NCI-H1092 treated with DMSO at 0.1 percent for 48 hours (cell line): ENCODE results near the gene INSM1.

Experiments
- DNase-seq: peaks from one replicate; lab custom pipeline; 2025; lab: John Stamatoyannopoulos, UW

Gene INSM1

DNA sequence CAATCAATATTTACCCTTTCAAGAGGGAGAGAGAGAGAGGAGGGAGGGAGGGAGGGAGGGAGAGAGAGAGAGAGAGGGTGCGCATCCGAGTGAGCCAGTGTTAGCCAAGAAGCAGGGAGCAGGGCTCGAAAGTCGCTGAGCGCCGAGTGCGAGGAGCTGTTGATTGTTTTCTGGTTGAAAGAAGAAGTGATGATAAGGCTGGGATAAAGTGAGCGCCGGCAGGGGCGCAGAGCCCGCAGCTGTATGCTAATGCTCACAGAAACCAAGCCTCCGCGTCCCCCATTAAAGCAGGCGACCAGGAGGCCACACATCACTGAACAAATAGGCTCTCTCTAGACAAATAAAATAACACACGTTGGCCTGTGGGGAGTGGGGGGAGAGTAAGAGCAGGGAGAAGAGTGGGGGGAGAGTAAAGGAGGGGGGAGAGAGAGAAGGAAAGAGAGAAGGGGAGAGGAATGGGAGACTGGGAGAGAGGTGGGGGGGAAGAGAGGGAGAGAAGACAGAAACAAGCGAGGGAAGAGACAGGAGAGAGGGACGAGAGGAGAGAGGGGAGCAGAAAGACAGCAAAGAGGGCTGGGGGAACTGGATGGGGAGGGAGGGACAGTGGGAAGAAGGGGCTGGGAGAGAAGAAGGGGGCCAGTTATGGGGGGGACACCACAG lies 5.0 kb upstream of the INSM1 start:
- DNase-seq, result peak; percentile 98

DNA sequence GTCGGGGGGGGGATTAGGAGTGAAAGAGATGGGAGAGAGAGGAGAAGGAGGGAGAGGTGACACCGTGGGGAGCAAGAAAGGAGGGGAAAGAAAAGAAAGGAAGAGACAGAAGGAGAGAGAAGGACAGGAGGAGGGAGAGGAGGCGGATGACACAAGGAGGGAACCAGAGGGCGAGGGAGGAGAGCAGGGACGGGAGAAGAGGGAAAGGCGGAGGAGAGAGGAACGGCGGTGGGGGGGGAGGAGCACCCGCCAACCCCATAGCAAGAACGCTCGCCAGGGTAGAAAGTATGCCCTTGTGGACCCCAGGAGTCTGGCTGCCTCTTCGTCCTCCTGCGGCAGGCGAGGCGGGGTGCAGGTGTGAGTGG lies 4.5 kb upstream of the INSM1 start:
- peak; percentile 85 for DNase-seq

DNA sequence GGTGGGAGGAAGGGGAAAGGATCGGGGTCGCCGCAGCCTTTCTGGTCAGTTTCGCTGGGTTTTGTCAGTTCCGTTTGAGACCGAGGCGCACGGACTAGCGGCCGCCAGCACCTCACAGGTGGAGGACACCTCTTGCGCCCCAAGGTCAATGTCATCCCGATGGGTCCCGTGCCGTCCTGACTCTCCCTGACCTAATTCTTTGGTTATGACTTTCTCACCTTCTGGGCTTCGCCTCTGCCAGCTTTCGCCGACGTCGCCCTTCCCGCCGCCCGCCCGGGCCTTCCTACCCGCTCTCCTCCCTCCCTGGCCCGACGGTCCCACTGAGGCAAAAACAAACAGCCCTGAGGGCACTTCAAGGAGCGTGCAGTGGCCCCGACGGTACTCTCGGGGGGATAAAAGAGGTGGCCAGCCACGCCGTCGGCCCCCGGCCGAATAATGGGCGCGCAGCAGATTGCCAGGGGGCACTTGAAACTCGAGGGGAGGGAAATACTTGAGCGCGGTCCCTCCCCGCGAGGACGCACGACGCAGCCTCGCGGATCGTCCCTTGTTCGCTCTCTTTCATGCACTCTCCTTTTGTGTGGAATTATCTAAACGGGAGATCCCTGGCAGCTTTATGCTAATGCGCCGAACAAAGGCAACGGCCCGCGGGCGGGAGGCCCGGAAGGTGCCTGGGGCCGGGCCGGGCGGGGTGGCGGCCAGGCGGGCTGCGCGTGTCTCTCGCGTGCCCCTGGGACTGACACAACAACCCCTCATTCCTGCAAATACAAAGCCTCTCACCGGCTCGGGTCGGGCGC lies 3.9 kb upstream of the INSM1 start:
- peak; percentile 94 for DNase-seq

DNA sequence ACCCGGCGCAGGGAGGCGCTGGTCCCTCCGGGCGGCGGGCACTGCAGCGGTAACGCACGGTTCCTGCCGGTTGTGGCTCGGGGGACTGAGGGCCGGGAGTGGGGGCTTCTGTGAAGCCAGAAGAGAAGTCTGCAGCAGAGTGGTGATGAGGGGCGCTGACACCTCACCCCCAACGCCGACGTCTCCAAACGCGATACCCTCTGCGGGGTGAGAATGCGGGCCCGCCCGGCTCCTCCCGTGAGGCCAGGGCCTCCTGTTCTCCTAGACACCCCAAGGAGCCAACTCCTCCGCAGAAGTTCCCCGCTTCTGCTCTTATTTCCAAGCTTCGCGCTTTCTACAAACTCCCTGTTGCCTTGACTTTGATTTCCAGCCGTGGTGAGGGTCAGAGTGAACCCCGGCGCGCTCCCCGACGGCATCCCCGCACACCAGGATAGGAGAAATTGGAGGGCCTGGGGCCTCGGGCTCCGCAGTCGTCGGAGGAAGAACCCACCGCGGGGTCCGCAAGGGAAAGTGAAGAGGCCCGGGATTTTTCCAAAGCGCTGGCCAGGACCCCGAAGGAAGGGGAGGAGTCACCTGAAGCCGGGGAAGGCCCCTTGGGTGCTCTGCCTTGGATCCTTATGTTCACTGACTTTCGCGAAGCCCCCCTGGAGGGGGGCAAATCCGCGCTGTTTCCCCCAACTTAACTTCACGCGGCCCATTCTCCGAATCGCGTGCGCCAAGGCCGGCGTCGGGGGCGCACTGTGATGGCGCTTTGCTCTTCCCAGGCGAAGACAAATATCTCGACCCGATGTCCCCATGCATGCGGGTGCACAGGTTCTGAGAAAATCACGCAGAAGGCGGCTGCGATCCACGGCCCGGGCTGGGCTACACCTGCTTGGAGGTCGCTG lies 3.1 kb upstream of the INSM1 start:
- peak; percentile 62 for DNase-seq

DNA sequence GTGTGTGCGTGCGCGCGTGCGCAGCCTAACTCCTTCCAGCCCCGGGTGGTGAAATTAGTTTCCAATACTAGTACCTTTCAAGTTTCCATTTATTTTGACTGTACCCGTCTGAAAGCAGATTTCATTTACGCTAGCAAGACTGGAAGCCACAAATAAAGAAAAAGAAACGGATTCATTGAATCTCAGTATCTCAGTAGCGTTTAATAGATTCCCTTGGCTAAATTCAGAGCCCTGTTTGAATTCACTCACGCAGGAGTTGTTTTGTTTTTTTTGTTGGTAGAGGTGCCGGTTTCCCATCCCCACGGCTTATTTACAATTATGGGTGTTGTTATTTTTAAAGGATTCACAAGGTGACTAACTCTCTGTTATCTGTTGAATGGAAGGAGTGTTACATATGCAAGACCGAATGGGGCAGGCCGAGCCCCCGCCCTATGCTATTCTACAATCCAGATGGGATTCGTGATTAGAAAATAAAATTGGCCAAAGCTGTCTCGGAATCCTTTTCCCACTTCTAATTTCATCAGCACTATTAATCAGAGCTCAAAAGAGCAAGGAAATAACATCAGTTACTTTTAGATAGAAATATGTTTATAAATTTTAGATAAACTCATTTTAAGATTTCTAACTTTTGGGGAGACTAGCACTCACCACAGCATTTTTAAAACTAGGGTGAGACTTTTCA lies 2.3 kb upstream of the INSM1 start:
- peak; percentile 74 for DNase-seq

DNA sequence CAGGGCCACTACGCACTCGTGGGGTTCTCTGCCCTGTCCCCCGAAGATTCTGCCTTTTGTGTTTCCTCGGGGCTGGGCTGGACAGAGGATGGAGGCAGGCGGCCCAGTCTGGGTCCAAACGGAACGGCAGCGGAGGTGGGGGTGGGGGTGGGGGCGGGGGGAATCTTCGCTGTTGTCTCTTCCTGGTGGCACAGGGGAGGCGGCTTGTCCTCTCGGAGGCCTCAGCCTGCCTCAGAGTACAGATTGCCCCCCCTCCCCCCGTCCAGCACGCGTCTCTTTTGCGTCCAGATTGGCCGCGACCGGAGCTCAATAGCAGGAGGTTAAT lies 1.4 kb upstream of the INSM1 start:
- peak; percentile 80 for DNase-seq

DNA sequence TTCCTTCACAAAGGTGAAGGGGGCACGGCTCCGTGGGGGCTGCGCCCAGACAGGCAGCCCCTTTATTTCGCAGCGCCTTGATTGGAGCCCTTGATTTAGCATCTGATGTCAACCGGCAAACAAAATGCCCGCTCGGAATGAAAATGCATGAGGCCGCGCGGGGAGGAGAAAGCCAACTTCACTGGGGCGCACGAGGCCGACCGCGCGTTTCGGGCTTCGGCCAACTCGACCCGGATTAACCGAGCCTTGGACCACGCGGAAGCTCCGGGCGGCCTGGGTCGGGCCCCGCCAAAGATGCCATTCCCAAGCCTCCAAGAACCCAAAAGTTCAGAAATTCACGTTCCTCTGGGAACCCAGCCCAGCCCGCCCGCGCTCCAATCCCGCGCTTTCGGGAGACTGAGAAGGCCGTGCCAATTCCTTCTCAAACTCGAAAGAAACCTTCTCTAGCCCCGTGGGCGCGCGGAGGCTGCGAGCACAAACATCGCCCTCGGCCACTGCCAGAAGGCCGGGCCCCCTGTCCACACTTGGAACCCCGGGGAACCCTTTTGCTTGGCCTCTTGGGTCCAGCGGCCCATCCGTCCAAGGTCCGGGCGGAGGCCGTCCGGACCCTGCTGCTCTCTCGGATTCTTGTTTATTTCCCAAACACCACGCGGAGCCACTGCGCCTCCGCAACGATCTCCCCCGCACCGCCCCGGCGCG lies 879 bp upstream of the INSM1 start:
- no peak for DNase-seq

DNA sequence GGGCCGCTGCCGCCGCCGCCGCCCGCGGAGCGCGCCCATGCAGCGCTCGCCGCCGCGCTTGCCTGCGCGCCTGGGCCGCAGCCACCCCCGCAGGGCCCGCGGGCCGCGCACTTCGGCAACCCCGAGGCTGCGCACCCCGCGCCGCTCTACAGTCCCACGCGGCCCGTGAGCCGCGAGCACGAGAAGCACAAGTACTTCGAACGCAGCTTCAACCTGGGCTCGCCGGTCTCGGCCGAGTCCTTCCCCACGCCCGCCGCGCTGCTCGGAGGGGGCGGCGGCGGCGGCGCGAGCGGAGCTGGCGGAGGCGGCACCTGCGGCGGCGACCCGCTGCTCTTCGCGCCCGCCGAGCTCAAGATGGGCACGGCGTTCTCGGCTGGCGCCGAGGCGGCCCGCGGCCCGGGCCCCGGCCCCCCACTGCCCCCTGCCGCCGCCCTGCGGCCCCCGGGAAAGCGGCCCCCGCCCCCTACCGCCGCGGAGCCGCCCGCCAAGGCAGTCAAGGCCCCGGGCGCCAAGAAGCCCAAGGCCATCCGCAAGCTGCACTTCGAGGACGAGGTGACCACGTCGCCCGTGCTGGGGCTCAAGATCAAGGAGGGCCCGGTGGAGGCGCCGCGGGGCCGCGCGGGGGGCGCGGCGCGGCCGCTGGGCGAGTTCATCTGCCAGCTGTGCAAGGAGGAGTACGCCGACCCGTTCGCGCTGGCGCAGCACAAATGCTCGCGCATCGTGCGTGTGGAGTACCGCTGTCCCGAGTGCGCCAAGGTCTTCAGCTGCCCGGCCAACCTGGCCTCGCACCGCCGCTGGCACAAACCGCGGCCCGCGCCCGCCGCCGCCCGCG lies 730 bp downstream of the INSM1 start:
- DNase-seq, result peak; percentile 26

DNA sequence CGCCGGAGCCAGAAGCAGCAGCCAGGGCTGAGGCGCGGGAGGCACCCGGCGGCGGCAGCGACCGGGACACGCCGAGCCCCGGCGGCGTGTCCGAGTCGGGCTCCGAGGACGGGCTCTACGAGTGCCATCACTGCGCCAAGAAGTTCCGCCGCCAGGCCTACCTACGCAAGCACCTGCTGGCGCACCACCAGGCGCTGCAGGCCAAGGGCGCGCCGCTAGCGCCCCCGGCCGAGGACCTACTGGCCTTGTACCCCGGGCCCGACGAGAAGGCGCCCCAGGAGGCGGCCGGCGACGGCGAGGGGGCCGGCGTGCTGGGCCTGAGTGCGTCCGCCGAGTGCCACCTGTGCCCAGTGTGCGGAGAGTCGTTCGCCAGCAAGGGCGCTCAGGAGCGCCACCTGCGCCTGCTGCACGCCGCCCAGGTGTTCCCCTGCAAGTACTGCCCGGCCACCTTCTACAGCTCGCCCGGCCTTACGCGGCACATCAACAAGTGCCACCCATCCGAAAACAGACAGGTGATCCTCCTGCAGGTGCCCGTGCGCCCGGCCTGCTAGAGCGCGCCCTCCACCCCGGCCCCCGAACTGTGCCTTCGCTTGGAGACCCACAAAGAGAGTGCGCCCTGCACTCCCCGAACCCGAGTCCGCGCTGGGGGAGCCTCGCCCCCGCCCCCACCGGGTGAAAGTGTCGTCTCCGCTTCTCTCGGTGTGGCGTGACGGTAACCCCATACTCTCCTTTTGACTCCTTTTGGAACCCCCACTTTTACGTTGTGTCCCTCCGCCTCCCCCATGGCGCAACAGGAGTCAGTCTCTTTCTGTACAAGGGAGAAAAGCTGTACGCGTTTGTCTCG lies 1.6 kb downstream of the INSM1 start:
- DNase-seq, result peak; percentile 39

DNA sequence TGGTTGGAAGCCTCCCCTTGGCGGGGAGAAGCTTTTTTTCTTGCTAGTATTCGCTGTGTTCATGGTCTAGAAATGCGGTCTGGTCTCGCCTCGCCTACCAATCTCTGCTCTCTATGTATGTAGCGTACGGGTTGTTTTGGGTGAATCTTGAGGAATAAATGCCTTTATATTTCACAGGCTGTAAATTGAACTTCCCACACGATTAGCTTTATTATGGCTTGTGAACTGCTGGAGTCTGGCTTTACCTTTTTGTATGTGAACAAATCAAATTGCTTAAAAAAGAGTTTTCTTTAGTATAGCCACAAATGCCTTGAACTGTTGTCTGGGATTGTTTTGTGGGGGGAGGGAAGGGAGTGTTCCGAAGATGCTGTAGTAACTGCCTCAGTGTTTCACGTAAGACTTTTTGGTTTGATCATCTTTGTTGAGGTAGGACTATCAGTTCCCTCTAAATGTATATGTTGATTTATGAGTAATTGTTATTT lies 2.2 kb downstream of the INSM1 start:
- peak; percentile 39 for DNase-seq

DNA sequence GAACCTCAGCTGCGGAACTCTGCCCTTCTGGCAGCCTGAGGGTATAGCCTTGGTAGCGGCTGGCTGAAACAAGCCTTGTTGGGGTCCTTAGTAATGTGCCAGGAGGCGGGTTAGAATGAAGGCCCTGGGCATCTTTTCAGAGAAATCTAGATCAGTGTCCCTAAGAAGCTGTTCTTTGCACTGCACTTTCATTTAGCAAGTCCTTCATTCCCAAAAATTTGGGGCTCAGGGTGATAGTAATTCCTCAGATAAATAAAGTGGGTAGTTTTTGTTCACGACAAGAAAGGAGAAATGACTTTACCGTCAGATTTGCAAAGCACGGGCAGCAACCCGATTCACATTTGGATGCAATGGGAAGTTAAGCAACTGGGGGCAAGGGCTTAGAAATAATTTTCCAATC lies 3.2 kb downstream of the INSM1 start:
- DNase-seq, result peak; percentile 12

DNA sequence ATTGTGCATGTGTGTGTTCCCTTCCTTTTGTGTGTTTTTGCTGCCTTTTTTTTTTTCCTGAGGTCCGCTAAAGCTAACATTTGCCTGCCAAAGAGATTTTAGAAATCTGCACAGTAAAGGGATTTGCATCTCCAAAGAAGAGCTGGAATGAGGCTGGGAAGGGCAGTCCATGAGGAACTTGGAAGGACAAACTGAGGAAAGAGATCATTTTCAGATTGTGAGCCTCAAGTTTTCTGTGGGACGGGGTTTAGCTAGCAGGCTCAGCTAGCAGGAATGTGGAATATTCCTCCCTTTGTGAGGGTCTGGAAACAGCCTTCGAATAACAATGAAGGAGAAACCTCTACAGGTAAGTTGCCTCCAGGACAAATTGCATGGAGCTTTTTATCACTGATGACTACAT lies 3.8 kb downstream of the INSM1 start:
- DNase-seq, result no peak

DNA sequence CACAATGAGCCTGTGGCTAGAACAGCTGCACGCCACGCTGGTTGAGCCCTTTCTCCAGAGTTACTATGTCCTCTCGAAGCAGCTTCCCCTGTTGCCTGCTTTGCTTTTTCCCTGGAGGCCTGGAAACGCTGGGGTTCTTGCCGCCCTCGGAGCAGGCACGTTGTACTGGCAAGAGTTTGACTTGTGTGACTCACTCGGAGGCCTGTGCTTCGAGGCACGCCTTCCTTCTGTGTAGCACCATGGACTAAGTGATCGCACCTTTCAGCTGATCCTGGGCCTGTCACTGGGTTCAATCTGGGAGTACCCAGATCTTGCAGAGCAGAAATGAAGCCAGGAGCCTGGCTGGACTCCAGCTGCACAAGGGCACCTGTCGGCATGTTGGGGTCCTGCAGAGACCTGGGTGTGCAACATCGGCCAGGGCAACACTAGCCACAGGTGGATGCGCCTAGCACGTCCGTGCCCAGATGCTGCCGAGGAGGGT lies 5.2 kb downstream of the INSM1 start:
- peak; percentile 59 for DNase-seq

DNA sequence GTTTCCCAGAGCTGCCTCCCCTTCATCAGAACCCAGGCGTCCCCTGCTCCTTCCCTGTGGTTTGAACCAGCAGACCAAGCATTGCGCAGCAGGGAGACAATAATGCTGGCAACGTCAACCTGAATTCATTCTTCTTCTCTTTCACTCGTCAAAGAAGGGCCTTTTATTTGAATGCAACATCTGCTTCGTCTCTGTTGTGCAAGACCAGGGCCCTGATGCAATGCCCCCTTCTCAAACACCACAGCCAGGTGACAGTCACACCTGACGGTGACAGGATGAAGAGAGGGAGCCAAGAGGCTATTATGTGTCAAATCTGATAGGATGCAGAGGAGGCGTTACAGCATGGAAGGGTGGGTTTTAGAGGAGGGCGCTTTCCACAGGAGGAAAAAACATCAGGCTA lies 8.0 kb downstream of the INSM1 start:
- peak; percentile 39 for DNase-seq

DNA sequence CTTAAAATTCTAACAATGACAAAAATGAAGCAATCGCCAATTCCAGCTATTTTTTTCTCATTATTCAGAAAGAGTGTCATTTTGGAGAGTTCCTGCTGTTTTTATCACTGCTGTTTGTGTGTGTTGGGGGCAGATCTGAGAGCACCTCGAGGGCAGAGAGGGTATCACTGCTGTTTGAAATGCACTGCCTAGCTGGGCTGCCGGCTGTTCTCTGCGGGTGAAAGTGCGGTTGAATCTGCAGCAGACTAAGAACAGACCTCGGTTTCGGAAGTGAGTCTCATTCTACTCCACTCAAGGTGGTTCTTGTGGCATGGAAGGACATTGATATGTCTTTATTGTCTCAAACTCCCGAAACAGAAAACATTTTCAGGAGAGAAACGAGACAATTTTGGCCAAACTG lies 18.3 kb downstream of the INSM1 start:
- no peak for DNase-seq

DNA sequence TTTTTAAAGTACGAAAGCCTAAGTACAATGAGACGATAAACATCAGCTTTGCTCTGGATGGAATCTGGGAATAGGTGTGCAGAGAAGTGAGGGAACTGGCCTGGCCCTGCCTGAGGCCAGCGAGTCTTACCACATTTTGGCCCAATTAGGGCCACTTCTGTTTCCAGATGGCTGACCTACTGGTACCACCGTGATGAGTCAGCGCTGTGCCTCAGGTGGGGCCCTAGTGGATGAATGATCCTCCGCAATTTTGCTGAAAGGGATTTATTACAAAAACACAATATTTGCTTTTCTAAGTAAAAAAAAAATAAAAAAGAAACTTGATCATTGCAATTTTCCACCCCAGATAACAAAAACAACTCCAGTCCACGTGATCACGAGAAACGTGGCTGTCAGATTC lies 22.5 kb downstream of the INSM1 start:
- no peak for DNase-seq

DNA sequence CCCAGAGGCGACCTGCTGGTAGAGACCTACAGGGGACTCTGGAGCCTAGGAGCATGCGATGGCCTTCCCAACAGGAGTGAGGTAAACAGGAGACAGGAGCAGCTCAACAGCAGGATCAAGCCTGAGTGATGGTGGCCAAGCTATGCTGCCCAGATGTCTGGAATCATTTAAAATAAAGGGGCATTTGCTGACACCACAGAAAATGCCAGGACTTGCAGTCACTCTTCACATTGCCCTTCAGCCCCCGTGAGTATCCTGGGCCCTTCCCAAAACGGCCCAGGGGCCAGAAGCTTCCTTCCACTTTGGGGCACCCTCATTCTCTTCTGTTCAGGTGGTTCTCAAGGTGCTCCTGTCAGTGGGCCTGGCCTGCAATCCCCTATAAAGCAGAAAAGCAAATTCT lies 23.2 kb downstream of the INSM1 start:
- DNase-seq, result no peak

DNA sequence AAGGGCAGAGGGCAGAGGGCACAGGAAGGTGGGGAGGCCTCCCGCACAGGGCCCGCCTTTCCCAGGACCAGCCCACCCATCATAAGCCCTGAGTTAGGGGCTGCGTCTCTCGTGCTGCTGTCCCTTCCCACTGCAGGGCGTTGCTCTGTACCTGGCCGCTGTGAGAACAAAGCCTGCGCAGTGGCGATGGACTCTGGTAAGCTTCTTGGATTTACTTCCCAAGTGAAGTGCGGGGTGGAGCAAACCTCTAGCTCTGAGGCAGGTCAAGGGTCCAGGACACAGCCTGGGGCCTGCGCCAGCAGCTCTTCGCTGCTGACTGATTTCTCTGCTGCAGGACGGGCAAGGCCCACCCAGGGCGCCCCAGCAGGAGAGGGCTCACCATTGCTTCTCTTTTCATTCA lies 23.9 kb downstream of the INSM1 start:
- no peak for DNase-seq
